Hematopoietic multipotent progenitor cell (in vitro differentiated cells): ENCODE measurements around the gene WIPF3. TPM values are rescaled to one million over a fixed set of nuclear protein-coding genes. Genes with fewer than 3 reads are reported as not detected.

ENCODE experiments used
- DNase-seq, 3 donors: peaks; one replicate each; pipeline ENCODE4 v3.0.0-alpha.2; 2011 to 2015; ENCODE audit warnings: low read depth in 2 of 3, low spot score in 2 of 3
- total RNA-seq: library from RNA; depleted of rRNA; stranded (reverse); fragments of >200 nt; gene quantifications from one replicate; pipeline ENCODE4 v1.2.3, GENCODE V29; 2012

Gene WIPF3
- total RNA-seq, 1 donor = under 0.01 TPM

DNA sequence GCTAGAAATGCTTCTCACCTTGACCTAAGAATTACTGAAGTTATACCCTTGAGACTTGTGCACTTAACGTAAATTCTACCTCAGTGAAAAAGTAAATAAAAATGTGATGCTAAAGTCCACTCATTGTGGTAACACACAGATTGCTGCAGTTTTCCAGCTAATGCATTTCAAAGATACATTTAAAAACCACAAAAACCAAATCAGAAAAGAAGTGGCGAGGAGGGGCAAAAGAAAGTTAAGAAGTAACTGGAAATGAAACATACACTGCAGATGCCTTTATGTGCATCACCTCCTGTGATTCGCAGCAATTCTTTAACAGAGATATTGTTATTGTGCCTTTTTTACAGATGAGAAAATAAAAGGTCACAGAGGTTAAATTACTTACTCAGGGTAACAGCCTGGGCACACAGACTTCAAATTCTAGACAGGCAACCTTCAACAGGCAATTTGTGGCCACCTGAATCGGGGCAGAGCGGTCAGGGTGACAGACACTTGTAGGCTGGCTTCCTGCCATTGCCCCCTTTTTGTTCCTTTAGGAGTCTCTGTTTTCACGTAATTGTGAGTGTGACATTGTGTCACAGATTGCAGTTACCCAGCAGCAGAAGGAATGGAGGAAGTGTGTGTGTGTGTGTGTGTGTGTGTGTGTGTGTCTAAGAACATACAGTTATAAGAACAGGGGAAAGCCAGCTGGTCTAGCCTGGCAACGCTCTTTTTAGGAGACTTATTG, 1.9 kb downstream of the WIPF3 start:
- no peak for DNase-seq

GRCh38 chr7:29809533-29810155, 3.3 kb downstream of the WIPF3 start:
- no peak for DNase-seq

DNA sequence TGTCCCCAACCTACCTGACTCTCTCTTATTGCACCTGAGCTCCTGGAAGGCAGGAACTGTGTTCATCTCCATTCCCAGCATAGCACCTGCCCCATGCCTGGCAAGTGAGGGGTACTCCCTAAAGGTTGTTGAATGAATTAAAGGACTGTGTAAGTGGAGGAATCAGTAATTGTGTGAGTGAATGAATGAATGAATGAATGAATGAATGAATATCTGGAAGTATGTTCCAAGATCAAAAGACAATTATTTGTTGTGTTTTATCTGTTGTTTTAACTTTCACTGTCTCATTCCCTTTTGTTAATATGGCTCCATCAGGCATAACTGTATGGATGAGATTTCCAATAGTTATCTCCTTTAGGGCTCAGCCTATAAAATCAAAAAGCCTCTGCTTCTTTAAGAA, 4.0 kb downstream of the WIPF3 start:
- no peak for DNase-seq

- no peak for DNase-seq
These were observed 4.6 kb downstream of the WIPF3 start for GRCh38 chr7:29810813-29811482.

- DNase-seq = no peak
These were observed 5.3 kb downstream of the WIPF3 start for GRCh38 chr7:29811586-29811985.

GRCh38 chr7:29812185-29812876, 6.0 kb downstream of the WIPF3 start:
- DNase-seq = no peak

DNA sequence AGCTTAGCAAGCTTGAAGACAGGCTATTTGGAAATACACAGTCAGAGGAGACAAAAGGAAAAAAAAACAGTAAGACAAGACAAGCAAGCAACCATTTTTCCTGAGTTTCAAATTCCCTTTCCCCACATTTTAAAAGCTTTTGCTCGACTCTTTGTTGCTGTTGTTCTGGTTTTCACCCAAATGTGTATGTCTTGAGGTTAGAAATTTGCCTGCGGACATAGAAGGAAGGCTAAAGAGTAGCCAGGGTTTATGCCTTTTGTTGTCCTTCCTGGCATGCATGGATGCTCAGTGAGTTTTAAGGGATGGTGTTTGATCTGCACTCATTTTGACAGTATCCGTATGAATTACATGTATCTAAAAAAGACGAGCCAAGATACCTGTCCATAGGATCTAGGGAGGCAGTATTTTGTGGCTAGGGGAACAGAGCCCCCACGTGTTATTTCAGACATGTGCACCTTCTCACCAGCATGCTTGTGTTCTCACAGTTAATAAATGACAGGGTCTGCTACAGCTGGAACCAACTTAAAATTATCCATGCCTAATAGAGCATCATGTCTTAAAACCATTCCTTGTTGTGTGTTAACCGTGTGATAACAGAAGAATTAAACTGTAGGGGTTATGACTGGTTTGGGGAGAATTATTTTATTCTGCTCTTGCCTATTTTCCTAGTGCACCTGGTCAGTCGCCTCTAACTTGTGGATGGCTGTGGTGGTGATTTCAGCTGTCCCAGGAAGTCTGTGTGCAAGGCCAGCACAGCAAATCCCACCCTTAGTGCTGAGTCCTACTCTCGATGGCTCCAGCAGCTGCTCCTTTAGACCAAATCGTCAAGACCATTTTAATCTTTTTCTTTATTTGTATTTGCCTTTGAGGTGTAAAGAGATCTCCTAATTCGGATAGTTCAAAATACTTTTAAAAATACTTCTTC, 9.1 kb downstream of the WIPF3 start:
- no peak for DNase-seq

DNA sequence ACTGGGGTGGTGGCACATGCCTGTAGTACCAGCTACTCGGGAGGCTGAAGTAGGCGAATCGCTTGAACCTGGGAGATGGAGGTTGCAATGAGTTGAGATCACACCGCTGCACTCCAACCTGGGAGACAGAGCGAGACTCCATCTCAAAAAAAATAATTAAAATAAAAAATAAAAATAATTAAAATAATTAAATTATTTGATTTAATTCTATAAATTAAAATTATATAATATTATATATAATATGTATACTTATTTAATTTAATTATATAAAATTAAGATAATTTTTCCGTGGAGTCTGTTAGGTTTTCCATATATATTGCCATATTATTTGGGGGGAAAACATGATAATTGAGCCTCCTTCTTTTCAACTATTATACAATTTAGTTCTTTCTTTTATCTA, 12.0 kb downstream of the WIPF3 start:
- DNase-seq = no peak

DNA sequence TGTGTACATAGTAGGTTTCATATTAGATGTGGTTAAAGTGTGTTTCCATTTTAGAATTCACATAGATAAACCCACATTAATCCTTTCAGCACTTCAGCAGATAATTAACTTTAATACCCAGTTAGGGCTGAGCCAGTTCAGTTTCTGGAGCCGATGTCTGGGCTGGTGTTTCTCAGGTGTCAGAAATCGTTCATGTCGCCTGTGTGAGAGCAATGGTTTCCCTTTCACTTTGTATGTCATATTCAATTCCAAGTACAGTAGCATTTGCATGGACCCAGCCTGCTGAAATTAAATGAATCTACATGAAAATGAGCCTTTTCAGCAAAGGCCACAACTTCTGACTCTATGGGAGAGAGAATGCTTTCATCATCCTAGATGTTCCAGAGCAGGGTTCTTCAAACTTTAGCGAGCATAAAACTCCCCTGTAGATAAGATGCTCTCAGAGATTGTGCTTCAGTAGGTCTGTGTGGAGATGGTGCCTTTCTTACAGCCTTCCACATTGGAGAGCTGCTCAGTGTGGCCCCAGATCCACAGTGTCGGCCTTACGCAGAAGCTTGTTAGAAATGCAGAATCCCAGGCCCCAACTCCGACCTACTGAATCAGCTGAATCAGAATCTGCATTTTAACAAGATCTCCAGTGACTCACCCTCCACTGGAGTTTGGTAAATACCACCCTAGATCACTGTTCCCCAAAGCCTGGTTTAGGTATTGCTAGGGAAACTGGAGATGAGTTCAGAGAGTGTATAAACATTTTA, 19.6 kb downstream of the WIPF3 start:
- DNase-seq = peak in 1 of 3 donors; percentile 25

DNA sequence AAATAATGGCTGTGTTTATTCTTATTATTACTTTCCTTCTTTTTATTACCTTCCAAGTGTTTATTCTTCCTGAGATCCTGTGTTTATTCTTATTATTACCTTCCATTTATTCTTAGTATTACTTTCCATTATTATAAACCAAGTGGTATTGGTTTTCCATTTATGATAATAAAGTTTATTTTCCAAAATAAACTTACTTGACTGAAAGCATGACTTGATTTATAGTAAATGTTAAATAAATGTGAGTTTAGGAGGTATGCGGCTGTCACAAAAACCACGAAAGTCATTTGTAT, 20.2 kb downstream of the WIPF3 start:
- no peak for DNase-seq

GRCh38 chr7:29826904-29827303, 20.6 kb downstream of the WIPF3 start:
- DNase-seq = no peak

DNA sequence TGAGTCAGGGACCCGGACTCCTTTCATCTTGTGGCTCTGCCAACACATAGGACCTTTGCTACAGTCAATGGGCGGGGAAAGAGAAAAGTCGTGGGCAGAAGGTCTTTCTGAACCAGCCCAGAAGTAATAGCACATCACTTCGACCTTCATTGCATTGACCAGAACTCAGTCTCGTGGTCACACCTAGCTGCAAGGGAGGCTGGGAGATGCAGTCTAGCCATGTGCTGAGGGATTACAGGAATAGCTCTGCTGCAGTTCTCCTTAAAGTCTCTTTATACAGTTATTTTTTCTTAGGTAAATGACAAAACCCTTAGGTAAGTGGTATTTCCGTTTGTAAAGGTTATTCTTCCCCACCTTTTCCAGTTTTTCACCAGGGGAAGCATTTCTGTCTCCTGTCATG, 25.4 kb downstream of the WIPF3 start:
- DNase-seq = no peak

DNA sequence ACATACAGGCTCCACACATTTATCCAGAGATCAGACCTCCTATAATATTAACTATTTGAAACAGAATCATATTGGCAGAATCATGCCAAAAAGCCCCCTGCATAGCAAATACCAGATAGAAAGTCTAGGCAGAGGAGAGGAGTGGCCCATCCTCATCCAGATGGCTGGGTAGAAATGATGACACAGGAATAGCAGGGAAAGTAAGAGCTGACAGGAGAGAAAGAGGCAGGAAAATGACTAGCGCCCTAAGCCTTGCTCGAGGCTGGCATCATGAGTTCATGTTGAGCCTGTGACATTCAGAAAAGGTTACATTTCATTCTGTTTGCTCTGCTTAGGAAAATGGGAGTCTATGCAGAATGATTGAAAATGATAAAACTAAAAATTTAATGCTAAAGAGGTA, 27.6 kb downstream of the WIPF3 start:
- no peak for DNase-seq

- no peak for DNase-seq
These were observed 29.4 kb downstream of the WIPF3 start for GRCh38 chr7:29835718-29836117.

- DNase-seq = no peak
These were observed 33.0 kb downstream of the WIPF3 start for GRCh38 chr7:29839302-29839701.

- DNase-seq = no peak
These were observed 33.6 kb downstream of the WIPF3 start for GRCh38 chr7:29839921-29840320.

- no peak for DNase-seq
These were observed 34.4 kb downstream of the WIPF3 start for GRCh38 chr7:29840701-29841100.

GRCh38 chr7:29841926-29842701, 35.8 kb downstream of the WIPF3 start:
- no peak for DNase-seq

DNA sequence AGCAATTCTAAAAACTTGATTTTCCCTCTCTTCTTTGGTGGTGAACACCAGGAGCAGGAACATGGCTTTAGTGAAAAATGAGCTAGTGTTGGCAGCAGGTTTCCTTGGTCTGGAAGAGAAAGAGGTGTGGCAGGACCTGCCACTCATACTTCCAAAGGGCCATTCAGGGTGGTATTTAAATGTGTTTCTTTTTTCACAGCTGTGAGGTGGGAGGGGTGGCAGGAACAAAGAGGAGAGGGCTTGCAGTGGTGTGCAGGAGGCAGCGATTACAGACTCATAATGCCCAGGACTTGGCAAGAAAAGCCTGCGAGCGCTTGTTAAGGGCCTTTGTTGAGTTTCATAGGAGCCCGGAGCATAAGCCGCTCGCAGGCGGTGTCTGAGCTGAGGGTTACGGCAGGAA, 36.8 kb downstream of the WIPF3 start:
- DNase-seq = no peak
